SK-N-SH (cell line): ENCODE results near the gene NPHS2. TPM values are rescaled to one million over a fixed set of nuclear protein-coding genes. Genes with fewer than 3 reads are reported as not detected.

Source experiments
- CTCF ChIA-PET: fragments of 300-600, 350-600 bp; formaldehyde crosslinking; extraction: SDS; loops from one replicate; lab custom pipeline; 2021; lab: Yijun Ruan, JAX
- POLR2A ChIA-PET: fragments of 350-600 bp; sonication (Branson Sonifier 250); formaldehyde crosslinking; extraction: SDS; loops from one replicate; lab custom pipeline; 2020; ENCODE audit warnings: antibody characterized with exemption, inconsistent platforms; lab: Yijun Ruan, JAX
- DNase-seq: peaks from one replicate; pipeline ENCODE4 v3.0.0; 2012
- H2AFZ ChIP-seq: fragments of 200-600 bp; sonication (generic); 2 replicates; pipeline ENCODE4 v1.8.1; 2016; ENCODE audit warnings: antibody characterized with exemption, mild to moderate bottlenecking, low read depth
- H3F3A ChIP-seq: fragments of 200-600 bp; sonication (generic); replicated peaks from 2 replicates; pipeline ENCODE3; 2016; ENCODE audit warnings: antibody characterized with exemption, mild to moderate bottlenecking; ENCODE audit not compliant: insufficient read depth
- H3K27ac ChIP-seq, 2 experiments: fragments of 200-500 bp in 1 of 2; fragments of 200-600 bp in 1 of 2; sonication (Bioruptor generic) in 1 of 2; sonication (generic), shearing (Covaris generic) in 1 of 2; 2 replicates each; pipeline versions ENCODE4 v1.5.1 to v1.6.1; 2014 to 2016; ENCODE audit warnings: low read depth in 2 of 2, inconsistent platforms in 1 of 2, low read length in 1 of 2, mild to moderate bottlenecking in 1 of 2, mixed read lengths in 1 of 2
- H3K27me3 ChIP-seq: fragments of 200-600 bp; sonication (generic), shearing (Covaris generic); 2 replicates; pipeline ENCODE4 v1.6.1; 2016; ENCODE audit warnings: mixed run types; ENCODE audit not compliant: insufficient read depth
- H3K36me3 ChIP-seq, 2 experiments: fragments of 200-500 bp in 1 of 2; fragments of 200-600 bp in 1 of 2; sonication (Bioruptor generic) in 1 of 2; sonication (generic) in 1 of 2; replicated peaks in 1 of 2; 2 replicates each; pipeline versions ENCODE3 to v1.5.1; 2014 to 2016; ENCODE audit warnings: low read length in 1 of 2, mild to moderate bottlenecking in 1 of 2; ENCODE audit not compliant: insufficient read depth in 2 of 2, control insufficient read depth in 1 of 2
- H3K4me1 ChIP-seq, 2 experiments: fragments of 200-500 bp in 1 of 2; fragments of 200-600 bp in 1 of 2; sonication (Bioruptor generic) in 1 of 2; sonication (generic), shearing (Covaris generic) in 1 of 2; 2 replicates each; pipeline versions ENCODE4 v1.5.1 to v1.6.1; 2014 to 2016; ENCODE audit warnings: low read depth in 1 of 2, low read length in 1 of 2, mixed run types in 1 of 2; ENCODE audit not compliant: insufficient read depth in 2 of 2, control insufficient read depth in 1 of 2
- H3K4me2 ChIP-seq: fragments of 200-600 bp; sonication (generic), shearing (Covaris generic); 2 replicates; pipeline ENCODE4 v1.6.1; 2017; ENCODE audit warnings: mixed run types
- H3K4me3 ChIP-seq, 2 experiments: fragments of 200-500 bp in 1 of 2; fragments of 200-600 bp in 1 of 2; sonication (Bioruptor generic) in 1 of 2; sonication (generic), shearing (Covaris generic) in 1 of 2; 2 replicates each; pipeline versions ENCODE4 v1.5.1 to v1.8.1; 2014 to 2016; ENCODE audit warnings: low read depth in 2 of 2, inconsistent platforms in 1 of 2, low read length in 1 of 2, mild to moderate bottlenecking in 1 of 2, mixed read lengths in 1 of 2, moderate library complexity in 1 of 2
- H3K79me2 ChIP-seq: fragments of 200-600 bp; sonication (generic); 2 replicates; pipeline ENCODE4 v1.8.1; 2017; ENCODE audit warnings: mild to moderate bottlenecking; ENCODE audit not compliant: insufficient read depth
- H3K9ac ChIP-seq: fragments of 200-600 bp; sonication (generic); 2 replicates; pipeline ENCODE4 v1.6.1; 2017; ENCODE audit warnings: mixed run types
- H3K9me2 ChIP-seq: fragments of 200-600 bp; sonication (generic); 2 replicates; pipeline ENCODE4 v1.6.1; 2017; ENCODE audit warnings: mixed run types
- H3K9me3 ChIP-seq: fragments of 200-600 bp; sonication (generic); 2 replicates; pipeline ENCODE4 v1.6.1; 2017; ENCODE audit warnings: mixed run types, mild to moderate bottlenecking, moderate library complexity
- H4K20me1 ChIP-seq: fragments of 200-600 bp; sonication (generic); 2 replicates; pipeline ENCODE4 v1.6.1; 2017; ENCODE audit warnings: mild to moderate bottlenecking, mixed run types; ENCODE audit not compliant: insufficient read depth
- ELF1 ChIP-seq: IDR thresholded peaks from 2 replicates; pipeline ENCODE4 v1.4.0; 2012
- EZH2phosphoT487 ChIP-seq: fragments of 200-600 bp; sonication (generic); IDR thresholded peaks from 2 replicates; pipeline ENCODE4 v1.6.1; 2017; ENCODE audit warnings: low read depth, mixed run types, mild to moderate bottlenecking, antibody characterized with exemption, moderate library complexity, borderline replicate concordance
- FOSL2 ChIP-seq: IDR thresholded peaks from 2 replicates; pipeline ENCODE4 v1.4.0; 2012; ENCODE audit warnings: low read depth, mild to moderate bottlenecking, moderate library complexity, borderline replicate concordance
- FOXJ3 ChIP-seq: sonication (generic); formaldehyde crosslinking; IDR thresholded peaks from 2 replicates; pipeline ENCODE4 v1.5.1; 2020; ENCODE audit warnings: mild to moderate bottlenecking, missing genetic modification reagents
- FOXM1 ChIP-seq: IDR thresholded peaks from 2 replicates; pipeline ENCODE4 v1.4.0; 2012; ENCODE audit warnings: low read depth, mild to moderate bottlenecking
- GABPA ChIP-seq: IDR thresholded peaks from 2 replicates; pipeline ENCODE4 v1.4.0; 2012; ENCODE audit warnings: low read depth, mild to moderate bottlenecking
- MXI1 ChIP-seq: IDR thresholded peaks from 2 replicates; pipeline ENCODE4 v1.6.1; 2012; ENCODE audit warnings: mild to moderate bottlenecking, low read depth, low read length, improper control_type of control experiment
- POLR2AphosphoS5 ChIP-seq: IDR thresholded peaks from 2 replicates; pipeline ENCODE4 v1.6.1; 2012; ENCODE audit warnings: low read depth, low read length
- RAD21 ChIP-seq: IDR thresholded peaks from 2 replicates; pipeline ENCODE4 v1.6.1; 2012; ENCODE audit warnings: mild to moderate bottlenecking, low read length
- RCOR1 ChIP-seq: fragments of 150-350 bp; IDR thresholded peaks from 2 replicates; pipeline ENCODE4 v1.6.1; 2017; ENCODE audit warnings: antibody characterized with exemption, low read length
- RFX5 ChIP-seq: IDR thresholded peaks from 2 replicates; pipeline ENCODE4 v1.6.1; 2012; ENCODE audit warnings: mild to moderate bottlenecking, improper control_type of control experiment, low read length
- SMC3 ChIP-seq: IDR thresholded peaks from 2 replicates; pipeline ENCODE4 v1.6.1; 2012; ENCODE audit warnings: low read depth, low read length, improper control_type of control experiment
- TAF1 ChIP-seq: IDR thresholded peaks from 2 replicates; pipeline ENCODE4 v1.6.1; 2012; ENCODE audit warnings: low read depth, mild to moderate bottlenecking, low read length, moderate library complexity, borderline replicate concordance
- TEAD4 ChIP-seq: IDR thresholded peaks from 2 replicates; pipeline ENCODE4 v1.4.0; 2012; ENCODE audit warnings: mild to moderate bottlenecking, borderline replicate concordance; ENCODE audit not compliant: insufficient read depth
- whole genome bisulfite sequencing: methylation state at CpG from one replicate; pipeline ENCODE4 v1.1.6; 2017; ENCODE audit warnings: low lambda C conversion rate; 5-methylcytosine and 5-hydroxymethylcytosine counted together
- polyA plus RNA-seq, 3 experiments: library from polyadenylated mRNA; depleted of rRNA; stranded (reverse); fragments of >200 nt; gene quantifications; 2 replicates each; pipeline ENCODE4 v1.2.3, GENCODE V29; 2012
- TF ChIP-seq, protein P1 (sequence below): fragments of 150-350 bp; IDR thresholded peaks from 2 replicates; pipeline ENCODE4 v1.6.1; 2017; ENCODE audit warnings: antibody characterized with exemption, low read length, low read depth, borderline replicate concordance
- TF ChIP-seq, protein P2 (sequence below): IDR thresholded peaks from 2 replicates; pipeline ENCODE4; 2012
- TF ChIP-seq, protein P3 (sequence below): fragments of 200-600 bp; sonication (generic); IDR thresholded peaks from 2 replicates; pipeline ENCODE4 v1.6.1; 2017; ENCODE audit warnings: antibody characterized with exemption, mild to moderate bottlenecking, moderate library complexity
- TF ChIP-seq, protein P4 (sequence below): IDR thresholded peaks from 2 replicates; pipeline ENCODE4 v1.6.1; 2012; ENCODE audit warnings: mild to moderate bottlenecking, low read depth, low read length, moderate library complexity
- TF ChIP-seq, protein P5 (sequence below): IDR thresholded peaks from 2 replicates; pipeline ENCODE4 v1.4.0; 2012; ENCODE audit warnings: low read depth
- TF ChIP-seq, protein P6 (sequence below): IDR thresholded peaks from 2 replicates; pipeline ENCODE4 v1.4.0; 2012; ENCODE audit warnings: low read depth, borderline replicate concordance

NPHS2 gene
- polyA plus RNA-seq, 1 of the 3 experiments (the other 2 are of a cell fraction) = not detected

DNA sequence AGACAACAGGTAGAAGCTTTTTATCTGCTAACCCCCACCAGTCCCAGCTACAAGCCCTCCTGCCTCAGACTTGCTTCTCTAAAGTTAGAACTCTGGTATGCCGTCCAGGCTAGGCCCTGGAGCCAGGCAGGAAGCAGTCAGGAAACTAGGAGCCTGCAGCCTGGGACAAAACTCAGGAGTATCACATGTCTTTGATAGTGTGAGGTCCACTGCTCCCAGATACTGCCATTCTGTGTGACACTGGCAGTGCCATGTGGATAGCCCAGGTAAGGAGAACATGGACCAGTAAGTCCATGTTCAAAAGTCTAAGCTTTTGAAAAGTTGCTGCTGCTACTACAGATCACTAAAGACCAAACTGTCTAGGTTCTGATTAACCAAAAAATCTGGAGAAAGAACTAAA, 45.4 kb downstream of the NPHS2 start:
- H3K4me3 ChIP-seq = no peak overlapping the region
- H3K9me3 ChIP-seq = no peaks in the 10 kb centered on the region
- H4K20me1 ChIP-seq = no peaks in the 10 kb centered on the region
- no peaks in the 10 kb centered on the region for H3K79me2 ChIP-seq
- no peak overlapping the region for H3K4me2 ChIP-seq
- TF ChIP-seq ELF1 (no peak), TEAD4 (no peak), TAF1 (no peak), EZH2phosphoT487 (no peak), FOSL2 (no peak), RCOR1 (no peak), RFX5 (no peak), FOXM1 (no peak), FOXJ3 (CRISPR knock-in tag) (no peak), SMC3 (no peak), GABPA (no peak), POLR2AphosphoS5 (no peak), MXI1 (no peak), RAD21 (no peak)
- TF ChIP-seq, protein P1, sequence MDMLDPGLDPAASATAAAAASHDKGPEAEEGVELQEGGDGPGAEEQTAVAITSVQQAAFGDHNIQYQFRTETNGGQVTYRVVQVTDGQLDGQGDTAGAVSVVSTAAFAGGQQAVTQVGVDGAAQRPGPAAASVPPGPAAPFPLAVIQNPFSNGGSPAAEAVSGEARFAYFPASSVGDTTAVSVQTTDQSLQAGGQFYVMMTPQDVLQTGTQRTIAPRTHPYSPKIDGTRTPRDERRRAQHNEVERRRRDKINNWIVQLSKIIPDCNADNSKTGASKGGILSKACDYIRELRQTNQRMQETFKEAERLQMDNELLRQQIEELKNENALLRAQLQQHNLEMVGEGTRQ = no peak
- TF ChIP-seq, protein P2, sequence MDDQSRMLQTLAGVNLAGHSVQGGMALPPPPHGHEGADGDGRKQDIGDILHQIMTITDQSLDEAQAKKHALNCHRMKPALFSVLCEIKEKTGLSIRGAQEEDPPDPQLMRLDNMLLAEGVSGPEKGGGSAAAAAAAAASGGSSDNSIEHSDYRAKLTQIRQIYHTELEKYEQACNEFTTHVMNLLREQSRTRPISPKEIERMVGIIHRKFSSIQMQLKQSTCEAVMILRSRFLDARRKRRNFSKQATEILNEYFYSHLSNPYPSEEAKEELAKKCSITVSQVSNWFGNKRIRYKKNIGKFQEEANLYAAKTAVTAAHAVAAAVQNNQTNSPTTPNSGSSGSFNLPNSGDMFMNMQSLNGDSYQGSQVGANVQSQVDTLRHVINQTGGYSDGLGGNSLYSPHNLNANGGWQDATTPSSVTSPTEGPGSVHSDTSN = no peak
- TF ChIP-seq, protein P3, sequence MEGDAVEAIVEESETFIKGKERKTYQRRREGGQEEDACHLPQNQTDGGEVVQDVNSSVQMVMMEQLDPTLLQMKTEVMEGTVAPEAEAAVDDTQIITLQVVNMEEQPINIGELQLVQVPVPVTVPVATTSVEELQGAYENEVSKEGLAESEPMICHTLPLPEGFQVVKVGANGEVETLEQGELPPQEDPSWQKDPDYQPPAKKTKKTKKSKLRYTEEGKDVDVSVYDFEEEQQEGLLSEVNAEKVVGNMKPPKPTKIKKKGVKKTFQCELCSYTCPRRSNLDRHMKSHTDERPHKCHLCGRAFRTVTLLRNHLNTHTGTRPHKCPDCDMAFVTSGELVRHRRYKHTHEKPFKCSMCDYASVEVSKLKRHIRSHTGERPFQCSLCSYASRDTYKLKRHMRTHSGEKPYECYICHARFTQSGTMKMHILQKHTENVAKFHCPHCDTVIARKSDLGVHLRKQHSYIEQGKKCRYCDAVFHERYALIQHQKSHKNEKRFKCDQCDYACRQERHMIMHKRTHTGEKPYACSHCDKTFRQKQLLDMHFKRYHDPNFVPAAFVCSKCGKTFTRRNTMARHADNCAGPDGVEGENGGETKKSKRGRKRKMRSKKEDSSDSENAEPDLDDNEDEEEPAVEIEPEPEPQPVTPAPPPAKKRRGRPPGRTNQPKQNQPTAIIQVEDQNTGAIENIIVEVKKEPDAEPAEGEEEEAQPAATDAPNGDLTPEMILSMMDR = no peak
- TF ChIP-seq, protein P4, sequence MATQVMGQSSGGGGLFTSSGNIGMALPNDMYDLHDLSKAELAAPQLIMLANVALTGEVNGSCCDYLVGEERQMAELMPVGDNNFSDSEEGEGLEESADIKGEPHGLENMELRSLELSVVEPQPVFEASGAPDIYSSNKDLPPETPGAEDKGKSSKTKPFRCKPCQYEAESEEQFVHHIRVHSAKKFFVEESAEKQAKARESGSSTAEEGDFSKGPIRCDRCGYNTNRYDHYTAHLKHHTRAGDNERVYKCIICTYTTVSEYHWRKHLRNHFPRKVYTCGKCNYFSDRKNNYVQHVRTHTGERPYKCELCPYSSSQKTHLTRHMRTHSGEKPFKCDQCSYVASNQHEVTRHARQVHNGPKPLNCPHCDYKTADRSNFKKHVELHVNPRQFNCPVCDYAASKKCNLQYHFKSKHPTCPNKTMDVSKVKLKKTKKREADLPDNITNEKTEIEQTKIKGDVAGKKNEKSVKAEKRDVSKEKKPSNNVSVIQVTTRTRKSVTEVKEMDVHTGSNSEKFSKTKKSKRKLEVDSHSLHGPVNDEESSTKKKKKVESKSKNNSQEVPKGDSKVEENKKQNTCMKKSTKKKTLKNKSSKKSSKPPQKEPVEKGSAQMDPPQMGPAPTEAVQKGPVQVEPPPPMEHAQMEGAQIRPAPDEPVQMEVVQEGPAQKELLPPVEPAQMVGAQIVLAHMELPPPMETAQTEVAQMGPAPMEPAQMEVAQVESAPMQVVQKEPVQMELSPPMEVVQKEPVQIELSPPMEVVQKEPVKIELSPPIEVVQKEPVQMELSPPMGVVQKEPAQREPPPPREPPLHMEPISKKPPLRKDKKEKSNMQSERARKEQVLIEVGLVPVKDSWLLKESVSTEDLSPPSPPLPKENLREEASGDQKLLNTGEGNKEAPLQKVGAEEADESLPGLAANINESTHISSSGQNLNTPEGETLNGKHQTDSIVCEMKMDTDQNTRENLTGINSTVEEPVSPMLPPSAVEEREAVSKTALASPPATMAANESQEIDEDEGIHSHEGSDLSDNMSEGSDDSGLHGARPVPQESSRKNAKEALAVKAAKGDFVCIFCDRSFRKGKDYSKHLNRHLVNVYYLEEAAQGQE = no peak
- TF ChIP-seq, protein P5, sequence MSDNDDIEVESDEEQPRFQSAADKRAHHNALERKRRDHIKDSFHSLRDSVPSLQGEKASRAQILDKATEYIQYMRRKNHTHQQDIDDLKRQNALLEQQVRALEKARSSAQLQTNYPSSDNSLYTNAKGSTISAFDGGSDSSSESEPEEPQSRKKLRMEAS = no peak
- TF ChIP-seq, protein P6, sequence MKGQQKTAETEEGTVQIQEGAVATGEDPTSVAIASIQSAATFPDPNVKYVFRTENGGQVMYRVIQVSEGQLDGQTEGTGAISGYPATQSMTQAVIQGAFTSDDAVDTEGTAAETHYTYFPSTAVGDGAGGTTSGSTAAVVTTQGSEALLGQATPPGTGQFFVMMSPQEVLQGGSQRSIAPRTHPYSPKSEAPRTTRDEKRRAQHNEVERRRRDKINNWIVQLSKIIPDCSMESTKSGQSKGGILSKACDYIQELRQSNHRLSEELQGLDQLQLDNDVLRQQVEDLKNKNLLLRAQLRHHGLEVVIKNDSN = no peak
- TF ChIP-seq, all 33 proteins: peak for 0
- H2AFZ ChIP-seq = no peak overlapping the region
- H3K36me3 ChIP-seq = no peaks in the 10 kb centered on the region
- H3F3A ChIP-seq = no peaks in the 10 kb centered on the region
- WGBS = 0% methylated on average over 1 of the region's 1 CpG
- no peak for DNase-seq
- H3K4me1 ChIP-seq = no peaks in the 10 kb centered on the region
- H3K27me3 ChIP-seq = no peaks in the 10 kb centered on the region
- ChIA-PET CTCF (no interaction called here), POLR2A (no interaction called here)
- no peaks in the 10 kb centered on the region for H3K9me2 ChIP-seq
- H3K27ac ChIP-seq = no peak overlapping the region
- no peak overlapping the region for H3K9ac ChIP-seq
